Right atrium auricular region (tissue), 2 donors: ENCODE measurements around the gene CCDC6. TPM values are rescaled to one million over a fixed set of nuclear protein-coding genes. Genes with fewer than 3 reads are reported as not detected.
"Not testable (repeated sequence)": the region's sequence is repeated elsewhere in the genome, so short reads cannot be mapped to it uniquely, and the experiment has no call there.

Experiments used
- DNase-seq: peaks from one replicate; pipeline ENCODE4 v3.0.0-alpha.2; 2019; ENCODE audit warnings: low spot score
- H3K27ac ChIP-seq, 2 donors: fragments of 200-600 bp; sonication (generic); 1 replicate in 1 of 2; 2 replicates in 1 of 2; pipeline ENCODE4 v1.5.1; 2016 to 2019
- H3K27me3 ChIP-seq, 2 donors: fragments of 200-600 bp; sonication (generic); one replicate each; pipeline versions ENCODE4 v1.5.1 to v1.6.0; 2017 to 2019
- H3K36me3 ChIP-seq: fragments of 200-600 bp; sonication (generic); one replicate; pipeline ENCODE4 v1.5.1; 2016
- H3K4me1 ChIP-seq, 2 donors: fragments of 200-600 bp; sonication (generic); one replicate each; pipeline versions ENCODE4 v1.5.1 to v1.6.0; 2017 to 2019
- H3K4me3 ChIP-seq, 2 donors: fragments of 200-600 bp; sonication (generic); 1 replicate in 1 of 2; 2 replicates in 1 of 2; pipeline ENCODE4 v1.5.1; 2017 to 2019; ENCODE audit warnings: mild to moderate bottlenecking in 1 of 2, moderate library complexity in 1 of 2
- H3K9me3 ChIP-seq, 2 donors: fragments of 200-600 bp; sonication (generic); one replicate each; pipeline ENCODE4 v1.5.1; 2019
- total RNA-seq, 2 donors: library from RNA; depleted of rRNA; stranded (reverse); fragments of >200 nt; gene quantifications; one replicate each; pipeline ENCODE4 v1.1.0, GENCODE V29; 2016
- TF ChIP-seq, protein P1 (sequence below), 2 donors: fragments of 200-600 bp; sonication (generic); IDR thresholded peaks; one replicate each; pipeline ENCODE4 v1.5.1; 2019; ENCODE audit warnings: antibody characterized with exemption in 2 of 2

CCDC6 gene
- total RNA-seq, 2 donors from 2014 or later, result 19.1 to 22.7 TPM

GRCh38 chr10:59945590-59945989 lies 39.2 kb upstream of the CCDC6 start:
- no peaks in the 10 kb centered on the region for H3K4me1 ChIP-seq
- no peak overlapping the region for H3K4me3 ChIP-seq
- DNase-seq, result no peak
- TF ChIP-seq, protein P1, sequence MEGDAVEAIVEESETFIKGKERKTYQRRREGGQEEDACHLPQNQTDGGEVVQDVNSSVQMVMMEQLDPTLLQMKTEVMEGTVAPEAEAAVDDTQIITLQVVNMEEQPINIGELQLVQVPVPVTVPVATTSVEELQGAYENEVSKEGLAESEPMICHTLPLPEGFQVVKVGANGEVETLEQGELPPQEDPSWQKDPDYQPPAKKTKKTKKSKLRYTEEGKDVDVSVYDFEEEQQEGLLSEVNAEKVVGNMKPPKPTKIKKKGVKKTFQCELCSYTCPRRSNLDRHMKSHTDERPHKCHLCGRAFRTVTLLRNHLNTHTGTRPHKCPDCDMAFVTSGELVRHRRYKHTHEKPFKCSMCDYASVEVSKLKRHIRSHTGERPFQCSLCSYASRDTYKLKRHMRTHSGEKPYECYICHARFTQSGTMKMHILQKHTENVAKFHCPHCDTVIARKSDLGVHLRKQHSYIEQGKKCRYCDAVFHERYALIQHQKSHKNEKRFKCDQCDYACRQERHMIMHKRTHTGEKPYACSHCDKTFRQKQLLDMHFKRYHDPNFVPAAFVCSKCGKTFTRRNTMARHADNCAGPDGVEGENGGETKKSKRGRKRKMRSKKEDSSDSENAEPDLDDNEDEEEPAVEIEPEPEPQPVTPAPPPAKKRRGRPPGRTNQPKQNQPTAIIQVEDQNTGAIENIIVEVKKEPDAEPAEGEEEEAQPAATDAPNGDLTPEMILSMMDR (IDR thresholded peaks at IDR 0.05), result no peak
- H3K36me3 ChIP-seq, result no peaks in the 10 kb centered on the region
- no peaks in the 10 kb centered on the region for H3K27me3 ChIP-seq
- H3K9me3 ChIP-seq, result no peaks in the 10 kb centered on the region
- no peak overlapping the region for H3K27ac ChIP-seq

DNA sequence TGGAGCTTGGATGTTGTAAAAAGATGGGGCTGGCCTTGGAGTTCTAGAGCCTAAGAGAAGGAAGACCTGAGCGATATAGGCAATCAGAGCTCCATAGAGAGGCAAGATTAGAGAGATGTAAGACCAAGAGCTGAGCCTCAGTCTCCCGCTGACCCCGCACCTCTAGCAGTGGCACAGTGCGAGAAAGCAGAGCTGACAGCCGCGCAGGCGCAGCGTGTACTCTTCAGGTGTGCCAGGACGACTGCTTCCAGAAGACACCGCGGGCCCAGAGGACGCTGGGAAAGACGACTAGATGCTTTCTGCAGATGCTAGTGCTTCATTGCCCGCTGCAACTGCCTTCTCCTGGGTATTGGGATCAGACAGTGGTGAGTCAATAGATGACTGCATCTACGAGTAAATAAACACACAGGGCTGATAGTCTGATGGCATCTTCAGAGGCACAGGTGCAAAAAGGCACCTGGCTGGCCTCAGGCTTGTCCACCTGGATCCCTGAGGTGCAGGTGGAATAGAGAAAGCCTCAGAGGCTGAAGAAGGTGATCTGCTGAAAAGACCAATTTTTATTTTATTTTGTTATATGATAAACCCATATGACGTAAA lies 38.1 kb upstream of the CCDC6 start:
- Histone ChIP-seq H3K27ac (no peak overlapping the region), H3K27me3 (no peaks in the 10 kb centered on the region), H3K4me1 (no peaks in the 10 kb centered on the region), H3K36me3 (no peaks in the 10 kb centered on the region), H3K9me3 (no peaks in the 10 kb centered on the region), H3K4me3 (no peak overlapping the region)
- TF ChIP-seq, protein P1 (IDR thresholded peaks at IDR 0.05), result no peak
- DNase-seq, result no peak

GRCh38 chr10:59942556-59942955 lies 36.2 kb upstream of the CCDC6 start:
- TF ChIP-seq, protein P1 (IDR thresholded peaks at IDR 0.05), result no peak
- DNase-seq, result no peak
- no peaks in the 10 kb centered on the region for H3K36me3 ChIP-seq
- H3K9me3 ChIP-seq, result no peaks in the 10 kb centered on the region
- H3K4me3 ChIP-seq, result no peak overlapping the region
- no peaks in the 10 kb centered on the region for H3K4me1 ChIP-seq
- no peaks in the 10 kb centered on the region for H3K27me3 ChIP-seq
- no peak overlapping the region for H3K27ac ChIP-seq

DNA sequence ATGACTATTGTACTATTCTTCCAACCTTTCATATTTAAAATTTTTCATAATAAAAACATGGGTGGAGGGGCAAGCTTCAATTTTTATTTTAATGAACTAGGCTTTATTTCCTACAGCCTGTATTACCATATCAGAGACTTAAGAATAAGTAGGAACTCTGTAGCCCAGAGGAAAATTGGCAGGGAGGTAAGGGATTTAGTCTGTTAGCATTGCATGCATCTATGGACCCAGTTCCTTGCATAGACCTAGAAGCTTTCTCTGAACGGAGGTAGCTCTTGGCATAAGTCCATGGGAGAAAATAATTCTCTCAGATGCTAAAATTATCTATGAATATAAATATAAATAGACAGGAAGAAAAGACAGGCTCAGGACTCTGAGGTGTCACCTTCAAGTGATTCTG lies 31.4 kb upstream of the CCDC6 start:
- H3K36me3 ChIP-seq, result no peaks in the 10 kb centered on the region
- no peaks in the 10 kb centered on the region for H3K27me3 ChIP-seq
- DNase-seq, result no peak
- TF ChIP-seq, protein P1 (IDR thresholded peaks at IDR 0.05), result no peak
- H3K4me1 ChIP-seq, result no peaks in the 10 kb centered on the region
- no peak overlapping the region for H3K4me3 ChIP-seq
- no peaks in the 10 kb centered on the region for H3K9me3 ChIP-seq
- H3K27ac ChIP-seq, result no peak overlapping the region

DNA sequence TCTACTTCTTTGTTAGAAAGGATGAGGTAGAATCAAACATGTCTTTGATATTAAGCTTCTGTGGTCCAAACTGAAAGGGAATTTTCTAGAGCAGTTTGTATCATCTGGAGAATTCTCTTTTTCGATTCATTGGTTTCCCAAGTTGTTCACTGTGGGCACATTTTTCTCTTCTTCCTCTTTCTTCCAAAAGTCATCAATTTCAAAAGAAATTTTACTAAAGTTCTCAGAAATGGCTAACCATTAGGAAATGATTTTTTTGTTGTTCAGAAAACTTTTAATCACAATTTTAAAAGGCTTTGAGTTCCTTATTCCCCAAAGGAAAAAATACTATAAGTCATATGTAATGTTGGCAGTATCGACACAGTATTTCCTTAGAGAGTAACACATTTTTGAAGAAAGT lies 28.3 kb upstream of the CCDC6 start:
- Histone ChIP-seq H3K36me3 (no peaks in the 10 kb centered on the region), H3K9me3 (no peaks in the 10 kb centered on the region), H3K4me3 (no peak overlapping the region), H3K27me3 (no peaks in the 10 kb centered on the region), H3K27ac (no peak overlapping the region), H3K4me1 (no peaks in the 10 kb centered on the region)
- TF ChIP-seq, protein P1 (IDR thresholded peaks at IDR 0.05), result no peak
- no peak for DNase-seq

DNA sequence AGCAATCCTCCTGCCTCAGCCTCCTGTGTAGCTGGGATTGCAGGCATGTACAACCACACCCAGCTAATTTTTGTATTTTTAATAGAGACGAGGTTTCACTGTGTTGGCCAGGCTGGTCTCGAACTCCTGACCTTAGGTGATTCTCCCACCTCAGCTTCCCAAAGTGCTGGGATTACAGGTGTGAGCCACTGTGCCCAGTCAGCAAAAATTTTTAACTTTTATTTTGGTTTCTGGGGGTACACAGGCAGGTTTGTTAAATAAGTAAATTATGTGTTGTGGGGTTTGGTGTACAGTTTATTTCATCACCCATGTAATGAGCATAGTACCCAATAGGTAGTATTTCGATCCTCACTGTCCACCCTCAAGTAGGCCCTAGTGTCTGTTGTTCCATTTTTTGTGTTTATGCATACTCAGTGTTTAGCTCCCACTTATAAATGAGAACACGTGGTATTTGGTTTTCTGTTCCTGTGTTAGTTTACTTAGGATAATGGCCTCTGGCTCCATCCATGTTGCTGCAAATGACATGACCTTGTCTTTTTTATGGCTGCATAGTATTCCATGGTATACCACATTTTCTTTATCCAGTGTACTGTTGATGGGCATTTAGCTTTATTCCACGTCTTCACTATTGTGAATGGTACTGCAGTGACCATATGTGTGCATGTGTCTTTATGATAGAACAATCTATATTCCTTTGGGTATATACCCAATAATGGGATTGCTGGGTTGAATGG lies 24.6 kb upstream of the CCDC6 start:
- H3K4me3 ChIP-seq, H3K9me3 ChIP-seq, H3K4me1 ChIP-seq, H3K36me3 ChIP-seq, DNase-seq, H3K27me3 ChIP-seq, H3K27ac ChIP-seq: not testable (repeated sequence)
